Measurements from ENCODE around the gene METTL16. TPM values are rescaled to one million over a fixed set of nuclear protein-coding genes. Genes with fewer than 3 reads are reported as not detected.
A peak's percentile ranks its signal among the peaks of the same experiment; 100 is the strongest.

Gene METTL16
- total RNA-seq, 1 donor from 2014 or later = 18.0 TPM

GRCh38 chr17:2414446-2415064 is 97.1 kb downstream of the METTL16 start:
- no peak for DNase-seq

GRCh38 chr17:2412561-2413021 is 99.1 kb downstream of the METTL16 start:
- DNase-seq = no peak

GRCh38 chr17:2410951-2411350 is 100.7 kb downstream of the METTL16 start:
- DNase-seq = no peak

- DNase-seq = peak; percentile 23
These were observed 104.5 kb downstream of the METTL16 start for GRCh38 chr17:2406903-2407790.

GRCh38 chr17:2406271-2406902 is 105.3 kb downstream of the METTL16 start:
- DNase-seq = no peak

GRCh38 chr17:2405247-2405926 is 106.3 kb downstream of the METTL16 start:
- DNase-seq = peak; percentile 57

GRCh38 chr17:2403044-2403443 is 108.6 kb downstream of the METTL16 start:
- DNase-seq = no peak

GRCh38 chr17:2402544-2402943 is 109.1 kb downstream of the METTL16 start:
- DNase-seq = no peak

- DNase-seq = peak; percentile 99
These were observed 110.1 kb downstream of the METTL16 start for GRCh38 chr17:2401426-2402221.

GRCh38 chr17:2400877-2401425 is 110.7 kb downstream of the METTL16 start, which contains the start of gene MNT:
MNT (minus strand) TSS chr17:2401060; CDS start chr17:2400712, 348 bp downstream.
- peak; percentile 99 for DNase-seq

GRCh38 chr17:2400474-2400866 is 111.2 kb downstream of the METTL16 start:
- DNase-seq = peak; percentile 30

- peak; percentile 95 for DNase-seq
These were observed 111.9 kb downstream of the METTL16 start for GRCh38 chr17:2399572-2400473.

- no peak for DNase-seq
These were observed 112.8 kb downstream of the METTL16 start for GRCh38 chr17:2398655-2399571.

GRCh38 chr17:2398182-2398581 is 113.5 kb downstream of the METTL16 start:
- no peak for DNase-seq

GRCh38 chr17:2397247-2398171 is 114.2 kb downstream of the METTL16 start:
- DNase-seq = no peak

- DNase-seq = peak; percentile 90
These were observed 115.0 kb downstream of the METTL16 start for GRCh38 chr17:2396568-2397246.

- DNase-seq = no peak
These were observed 115.5 kb downstream of the METTL16 start for GRCh38 chr17:2396192-2396567.
